Mesenchymal stem cell (in vitro differentiated cells and primary cell): ENCODE measurements around the gene PHF5A.
"Not testable (repeated sequence)": the region's sequence is repeated elsewhere in the genome, so short reads cannot be mapped to it uniquely, and the experiment has no call there.

Source experiments
- DNase-seq: peaks from one replicate; pipeline ENCODE4 v3.0.0-alpha.2; 2013
- H2AFZ ChIP-seq: one replicate; pipeline ENCODE4 v1.6.1; 2013; ENCODE audit warnings: low read depth, mild to moderate bottlenecking, control low read depth, inconsistent platforms, low read length, moderate library complexity
- H2AK5ac ChIP-seq: 2 replicates; pipeline ENCODE4 v1.6.1; 2013; ENCODE audit warnings: low read length, moderate library complexity, mild to moderate bottlenecking, inconsistent platforms; ENCODE audit not compliant: severe bottlenecking
- H2BK120ac ChIP-seq: one replicate; pipeline ENCODE4 v1.6.1; 2013; ENCODE audit warnings: low read depth, mild to moderate bottlenecking, inconsistent platforms, low read length, moderate library complexity
- H2BK12ac ChIP-seq, 2 experiments: one replicate each; pipeline ENCODE4 v1.6.1; 2013; ENCODE audit warnings: inconsistent platforms in 2 of 2, low read length in 2 of 2, mild to moderate bottlenecking in 2 of 2, moderate library complexity in 2 of 2, control low read depth in 1 of 2
- H2BK15ac ChIP-seq: one replicate; pipeline ENCODE4 v1.6.1; 2013; ENCODE audit warnings: mild to moderate bottlenecking, low read depth, inconsistent platforms; ENCODE audit not compliant: poor library complexity, severe bottlenecking
- H2BK5ac ChIP-seq: 2 replicates; pipeline ENCODE4 v1.6.1; 2013; ENCODE audit warnings: low read depth, mild to moderate bottlenecking, low read length, control low read depth, inconsistent platforms; ENCODE audit not compliant: poor library complexity, severe bottlenecking
- H3K14ac ChIP-seq, 2 experiments: one replicate each; pipeline ENCODE4 v1.6.1; 2013; ENCODE audit warnings: inconsistent platforms in 2 of 2, low read length in 2 of 2, control low read depth in 1 of 2, mild to moderate bottlenecking in 1 of 2, moderate library complexity in 1 of 2
- H3K18ac ChIP-seq, 2 experiments: one replicate each; pipeline ENCODE4 v1.6.1; 2013; ENCODE audit warnings: inconsistent platforms in 2 of 2, low read length in 2 of 2, control low read depth in 1 of 2, low read depth in 1 of 2, mild to moderate bottlenecking in 1 of 2
- H3K23ac ChIP-seq, 2 experiments: one replicate each; pipeline ENCODE4 v1.6.1; 2013; ENCODE audit warnings: inconsistent platforms in 2 of 2, low read length in 2 of 2, mild to moderate bottlenecking in 2 of 2, moderate library complexity in 2 of 2, control low read depth in 1 of 2
- H3K27ac ChIP-seq: 2 replicates; pipeline ENCODE4 v1.5.1; 2013; ENCODE audit warnings: mild to moderate bottlenecking, moderate library complexity, low read length, control low read depth, inconsistent platforms; ENCODE audit not compliant: poor library complexity, severe bottlenecking
- H3K27me3 ChIP-seq, 2 experiments: 2 replicates each; pipeline versions ENCODE4 v1.6.1 to v1.7.0; 2013; ENCODE audit warnings: low read length in 2 of 2, mild to moderate bottlenecking in 2 of 2, moderate library complexity in 2 of 2, control low read depth in 1 of 2, inconsistent platforms in 1 of 2; ENCODE audit not compliant: control insufficient read depth in 1 of 2, insufficient read depth in 1 of 2
- H3K36me3 ChIP-seq, 2 experiments: 2 replicates each; pipeline versions ENCODE4 v1.6.1 to v1.7.0; 2013; ENCODE audit warnings: low read length in 2 of 2, control low read depth in 1 of 2, inconsistent platforms in 1 of 2, low read depth in 1 of 2, mild to moderate bottlenecking in 1 of 2; ENCODE audit not compliant: insufficient read depth in 2 of 2, control insufficient read depth in 1 of 2
- H3K4ac ChIP-seq, 2 experiments: one replicate each; pipeline ENCODE4 v1.6.1; 2013; ENCODE audit warnings: inconsistent platforms in 2 of 2, low read length in 2 of 2, mild to moderate bottlenecking in 2 of 2, moderate library complexity in 2 of 2, control low read depth in 1 of 2, low read depth in 1 of 2
- H3K4me1 ChIP-seq: 2 replicates; pipeline ENCODE4 v1.6.1; 2013; ENCODE audit warnings: low read depth, low read length, control low read depth; ENCODE audit not compliant: control insufficient read depth, insufficient read depth
- H3K4me2 ChIP-seq: 2 replicates; pipeline ENCODE4 v1.6.1; 2013; ENCODE audit warnings: low read length, mild to moderate bottlenecking, inconsistent platforms; ENCODE audit not compliant: poor library complexity, severe bottlenecking
- H3K4me3 ChIP-seq, 2 experiments: 2 replicates each; pipeline versions ENCODE4 v1.5.1 to v1.7.0; 2013; ENCODE audit warnings: low read length in 2 of 2, mild to moderate bottlenecking in 2 of 2, control low read depth in 1 of 2, low read depth in 1 of 2; ENCODE audit not compliant: insufficient read depth in 1 of 2
- H3K79me1 ChIP-seq: replicated peaks from 2 replicates; pipeline ENCODE4 v1.6.1; 2013; ENCODE audit warnings: mild to moderate bottlenecking, control low read depth, low read length, inconsistent platforms; ENCODE audit not compliant: poor library complexity, severe bottlenecking
- H3K9ac ChIP-seq: 2 replicates; pipeline ENCODE4 v1.7.0; 2013; ENCODE audit warnings: mild to moderate bottlenecking, low read length, moderate library complexity
- H3K9me3 ChIP-seq: 2 replicates; pipeline ENCODE4 v1.7.0; 2013; ENCODE audit warnings: mild to moderate bottlenecking, low read length; ENCODE audit not compliant: control insufficient read depth
- H4K8ac ChIP-seq: one replicate; pipeline ENCODE4 v1.6.1; 2013; ENCODE audit warnings: inconsistent platforms, mild to moderate bottlenecking, low read length, moderate library complexity
- H4K91ac ChIP-seq: one replicate; pipeline ENCODE4 v1.6.1; 2013; ENCODE audit warnings: mild to moderate bottlenecking, low read length, inconsistent platforms
- WGBS: methylation state at CpG from one replicate; pipeline ENCODE4 v1.1.7; 2013; ENCODE audit warnings: mixed read lengths; 5-methylcytosine and 5-hydroxymethylcytosine counted together

Gene PHF5A

GRCh38 chr22:41436322-41437113, 32.0 kb downstream of the PHF5A start:
- WGBS = 93% methylated on average over 23 of the region's 23 CpGs
- H3K14ac ChIP-seq = no peak overlapping the region
- no peak for DNase-seq

DNA sequence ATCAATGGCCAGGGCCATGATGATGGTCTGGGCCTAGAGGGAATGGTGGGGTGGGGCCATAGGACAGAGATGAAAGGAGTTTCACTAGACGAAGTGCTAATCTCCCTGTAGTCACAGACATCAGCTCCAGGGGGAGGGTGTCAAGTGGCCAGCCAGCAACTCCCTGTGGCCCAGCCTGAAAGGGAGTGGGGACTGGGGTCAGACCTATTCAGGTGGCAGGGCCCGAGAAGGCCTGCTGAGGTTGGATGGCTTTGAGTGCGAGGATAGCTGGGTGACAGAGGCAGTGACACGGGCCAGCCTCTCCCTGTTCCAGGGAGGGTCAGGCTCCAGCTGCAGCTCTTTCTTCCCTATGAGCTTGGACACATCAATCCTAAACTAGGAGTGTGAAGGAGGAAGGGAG, 32.9 kb downstream of the PHF5A start:
- H4K91ac ChIP-seq = no peak overlapping the region
- no peak overlapping the region for H2AFZ ChIP-seq
- peaks cover 13% of the 10 kb centered on the region for H3K4me1 ChIP-seq
- H2BK12ac ChIP-seq = no peak overlapping the region
- no peak overlapping the region for H2BK120ac ChIP-seq
- no peak overlapping the region for H3K18ac ChIP-seq
- peak overlapping the region; percentile 54 for H3K9ac ChIP-seq
- no peak overlapping the region for H3K4me2 ChIP-seq
- no peak overlapping the region for H2AK5ac ChIP-seq
- no peaks in the 10 kb centered on the region for H3K9me3 ChIP-seq
- H2BK15ac ChIP-seq = no peak overlapping the region
- H3K27ac ChIP-seq = no peak overlapping the region
- 80% methylated on average over 4 of the region's 4 CpGs for WGBS
- no peak overlapping the region for H3K23ac ChIP-seq
- no peaks in the 10 kb centered on the region for H3K27me3 ChIP-seq
- no peak overlapping the region for H3K4me3 ChIP-seq
- peak overlapping the region; percentile 71 for H4K8ac ChIP-seq
- H3K14ac ChIP-seq = no peak overlapping the region
- no peak overlapping the region for H2BK5ac ChIP-seq
- no peak for DNase-seq
- peaks cover 73 to 77% of the 10 kb centered on the region in 2 experiments for H3K36me3 ChIP-seq
- H3K4ac ChIP-seq = no peak overlapping the region
- peaks cover 36% of the 10 kb centered on the region for H3K79me1 ChIP-seq

More at GRCh38 chr22:41436322-41437113, 32.0 kb downstream of the PHF5A start:
- peaks cover 67 to 69% of the 10 kb centered on the region in 2 experiments for H3K36me3 ChIP-seq
- H4K91ac ChIP-seq = no peak overlapping the region
- no peaks in the 10 kb centered on the region for H3K27me3 ChIP-seq
- H3K79me1 ChIP-seq = peaks cover 30% of the 10 kb centered on the region
- no peak overlapping the region for H3K4ac ChIP-seq
- no peak overlapping the region for H2BK15ac ChIP-seq
- no peak overlapping the region for H2BK120ac ChIP-seq
- peak overlapping the region in 1 of 2 experiments; percentile 4 for H2BK12ac ChIP-seq
- no peak overlapping the region for H2AK5ac ChIP-seq
- H3K4me3 ChIP-seq = no peak overlapping the region
- H3K23ac ChIP-seq = no peak overlapping the region
- no peak overlapping the region for H2AFZ ChIP-seq
- no peak overlapping the region for H4K8ac ChIP-seq
- no peaks in the 10 kb centered on the region for H3K9me3 ChIP-seq
- H3K9ac ChIP-seq = peak overlapping the region; percentile 54
- H3K27ac ChIP-seq = no peak overlapping the region
- H3K18ac ChIP-seq = no peak overlapping the region
- no peak overlapping the region for H3K4me2 ChIP-seq
- H3K4me1 ChIP-seq = peaks cover 13% of the 10 kb centered on the region
- H2BK5ac ChIP-seq = no peak overlapping the region

- not testable (repeated sequence) for H4K8ac ChIP-seq, H3K4ac ChIP-seq, H3K4me2 ChIP-seq, H2AFZ ChIP-seq, H3K27me3 ChIP-seq, H2BK5ac ChIP-seq, H2AK5ac ChIP-seq, DNase-seq, H3K9me3 ChIP-seq, H2BK15ac ChIP-seq, H2BK120ac ChIP-seq, H2BK12ac ChIP-seq, H3K18ac ChIP-seq, H3K4me3 ChIP-seq, H3K14ac ChIP-seq, H3K27ac ChIP-seq
- Histone ChIP-seq H3K9ac (peak overlapping the region; percentile 41), H3K79me1 (peaks cover 36% of the 10 kb centered on the region), H3K23ac (peak overlapping the region in 1 of 2 experiments; percentile 32), H3K36me3 (peaks cover 70 to 72% of the 10 kb centered on the region in 2 experiments), H3K4me1 (peaks cover 11% of the 10 kb centered on the region), H4K91ac (peak overlapping the region; percentile 44)
- 96% methylated on average over 4 of the region's 5 CpGs for WGBS
These were observed 34.0 kb downstream of the PHF5A start for GRCh38 chr22:41434361-41435003.

- not testable (repeated sequence) for DNase-seq, H3K9me3 ChIP-seq, H2AFZ ChIP-seq, H3K4ac ChIP-seq, H3K4me3 ChIP-seq, H3K4me2 ChIP-seq, H4K91ac ChIP-seq, H2BK5ac ChIP-seq, H3K14ac ChIP-seq, H3K27me3 ChIP-seq, H3K9ac ChIP-seq, H2AK5ac ChIP-seq, H3K4me1 ChIP-seq, H3K23ac ChIP-seq, H2BK12ac ChIP-seq, H2BK120ac ChIP-seq, H2BK15ac ChIP-seq, H3K18ac ChIP-seq, H3K27ac ChIP-seq, H4K8ac ChIP-seq
- Histone ChIP-seq H3K79me1 (peaks cover 36% of the 10 kb centered on the region), H3K36me3 (peaks cover 61 to 66% of the 10 kb centered on the region in 2 experiments)
- 78% methylated on average over 1 of the region's 1 CpG for WGBS
These were observed 35.0 kb downstream of the PHF5A start for GRCh38 chr22:41433480-41433879.
